ENCODE data around the gene ATP6V1E1.

The ATP6V1E1 gene

DNA sequence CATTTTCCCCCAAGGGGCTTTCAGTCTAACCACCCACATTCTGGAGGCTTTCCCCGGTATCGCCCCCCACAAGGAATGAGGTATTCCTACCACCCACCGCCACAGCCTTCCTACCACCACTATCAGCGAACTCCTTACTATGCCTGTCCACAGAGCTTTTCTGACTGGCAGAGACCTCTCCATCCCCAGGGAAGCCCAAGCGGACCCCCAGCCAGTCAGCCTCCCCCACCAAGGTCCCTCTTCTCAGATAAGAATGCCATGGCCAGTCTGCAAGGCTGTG, 79.9 kb downstream of the ATP6V1E1 start:
- DNase-seq (ENCODE audit: low read depth in 2 of 2, low spot score in 1 of 2) = no peak

DNA sequence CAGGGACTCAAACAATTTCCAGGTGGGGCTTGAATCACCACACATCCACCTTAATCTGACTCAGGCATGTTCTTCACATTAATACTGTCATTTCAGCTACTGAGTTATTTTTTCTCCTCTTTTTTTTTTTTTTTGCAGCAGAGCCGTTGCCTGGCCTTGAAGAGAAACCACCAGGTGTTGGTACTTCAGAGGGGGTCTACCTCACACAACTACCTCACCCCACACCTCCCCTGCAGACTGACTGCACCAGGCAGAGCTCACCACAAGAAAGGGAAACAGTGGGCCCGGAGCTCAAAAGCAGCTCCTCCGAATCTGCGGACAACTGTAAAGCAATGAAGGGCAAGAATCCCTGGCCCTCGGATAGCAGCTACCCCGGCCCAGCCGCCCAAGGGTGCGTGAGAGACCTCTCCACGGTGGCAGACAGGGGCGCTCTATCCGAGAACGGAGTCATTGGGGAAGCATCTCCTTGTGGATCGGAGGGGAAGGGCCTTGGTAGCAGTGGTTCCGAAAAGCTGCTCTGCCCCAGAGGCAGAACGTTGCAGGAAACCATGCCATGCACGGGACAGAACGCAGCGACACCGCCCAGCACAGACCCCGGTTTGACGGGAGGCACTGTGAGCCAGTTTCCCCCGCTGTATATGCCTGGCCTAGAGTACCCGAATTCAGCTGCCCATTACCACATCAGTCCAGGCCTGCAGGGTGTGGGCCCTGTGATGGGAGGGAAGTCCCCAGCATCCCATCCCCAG, 80.4 kb downstream of the ATP6V1E1 start:
- DNase-seq (ENCODE audit: low read depth in 2 of 2, low spot score in 1 of 2) = no peak

DNA sequence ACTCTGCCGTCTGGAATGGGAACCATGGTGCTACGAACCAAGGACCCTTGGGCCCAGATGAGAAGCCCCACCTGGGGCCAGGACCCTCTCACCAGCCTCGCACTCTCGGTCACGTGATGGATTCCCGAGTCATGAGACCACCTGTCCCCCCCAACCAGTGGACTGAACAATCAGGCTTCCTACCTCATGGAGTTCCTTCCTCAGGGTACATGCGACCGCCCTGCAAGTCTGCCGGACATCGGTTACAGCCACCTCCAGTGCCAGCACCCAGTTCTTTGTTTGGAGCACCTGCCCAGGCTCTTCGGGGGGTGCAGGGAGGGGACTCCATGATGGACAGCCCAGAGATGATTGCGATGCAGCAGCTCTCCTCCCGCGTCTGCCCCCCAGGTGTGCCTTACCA, 86.1 kb downstream of the ATP6V1E1 start:
- no peak for DNase-seq (ENCODE audit: low read depth in 2 of 2, low spot score in 1 of 2)
